Measurements from ENCODE around the gene GBE1. TPM values are rescaled to one million over a fixed set of nuclear protein-coding genes. Genes with fewer than 3 reads are reported as not detected.

GBE1 gene
- total RNA-seq, 1 experiment from 2014 or later: 9.2 TPM

- CTCF ChIA-PET: no interaction called here
- H3K27ac Mint-ChIP-seq: no peak overlapping the region
- ATAC-seq (no peak), DNase-seq (ENCODE audit: low spot score) (no peak)
- 0 out of 2 replicates have a peak, but pooled peaks cover 2% of the 10 kb centered on the region for H3K4me1 Mint-ChIP-seq
- TF ChIP-seq SOX15 (CRISPR knock-in tag; IDR thresholded peaks at IDR 0.05) (no peak), GABPB1 (CRISPR knock-in tag; IDR thresholded peaks at IDR 0.05) (no peak), NFYB (CRISPR knock-in tag; conservative IDR thresholded peaks at IDR 0.05; ENCODE audit: low read depth) (no peak), MAX (CRISPR knock-in tag; IDR thresholded peaks at IDR 0.05) (no peak), ZNF219 (CRISPR knock-in tag; IDR thresholded peaks at IDR 0.05; ENCODE audit: borderline replicate concordance) (no peak), NFE2L1 (CRISPR knock-in tag; IDR thresholded peaks at IDR 0.05) (no peak)
- no peak overlapping the region for H3K4me3 Mint-ChIP-seq
- POLR2A ChIA-PET: no interaction called here
- H3K9me3 Mint-ChIP-seq: peaks cover 10% of the 10 kb centered on the region
- H3K27me3 Mint-ChIP-seq (ENCODE audit: low read depth): no peaks in the 10 kb centered on the region
- no peaks in the 10 kb centered on the region for H3K36me3 Mint-ChIP-seq
These were observed 317.5 kb downstream of the GBE1 start for GRCh38 chr3:81443958-81444357.

GRCh38 chr3:81443457-81443782 is 318.0 kb downstream of the GBE1 start:
- ATAC-seq: no peak
- TF ChIP-seq USF1 (CRISPR knock-in tag; IDR thresholded peaks at IDR 0.05) (no peak), ZNF423 (CRISPR knock-in tag; IDR thresholded peaks at IDR 0.05) (no peak), ZNF532 (CRISPR knock-in tag; IDR thresholded peaks at IDR 0.05; ENCODE audit: borderline replicate concordance) (no peak), GABPB1 (CRISPR knock-in tag; IDR thresholded peaks at IDR 0.05) (no peak), FOXP1 (CRISPR knock-in tag; IDR thresholded peaks at IDR 0.05; ENCODE audit: borderline replicate concordance) (no peak), CTCF (IDR thresholded peaks at IDR 0.05) (no peak), ATF2 (CRISPR knock-in tag; IDR thresholded peaks at IDR 0.05; ENCODE audit: borderline replicate concordance, low read depth) (no peak), ZBTB21 (CRISPR knock-in tag; IDR thresholded peaks at IDR 0.05; ENCODE audit: borderline replicate concordance) (no peak), NFE2L1 (CRISPR knock-in tag; IDR thresholded peaks at IDR 0.05) (no peak), SMAD4 (CRISPR knock-in tag; IDR thresholded peaks at IDR 0.05) (no peak), ELF4 (CRISPR knock-in tag; IDR thresholded peaks at IDR 0.05; ENCODE audit: low read depth) (no peak), AFF4 (CRISPR knock-in tag; IDR thresholded peaks at IDR 0.05; ENCODE audit: borderline replicate concordance) (no peak), FOXP4 (CRISPR knock-in tag; IDR thresholded peaks at IDR 0.05) (no peak), CBFB (CRISPR knock-in tag; IDR thresholded peaks at IDR 0.05; ENCODE audit: low read depth) (no peak), MAX (CRISPR knock-in tag; IDR thresholded peaks at IDR 0.05) (no peak), HMGA2 (CRISPR knock-in tag; IDR thresholded peaks at IDR 0.05) (no peak), NFYB (CRISPR knock-in tag; conservative IDR thresholded peaks at IDR 0.05; ENCODE audit: low read depth) (no peak)
- CTCF ChIA-PET: no interaction called here
- no peaks in the 10 kb centered on the region for H3K27me3 Mint-ChIP-seq (ENCODE audit: low read depth)
- H3K27ac Mint-ChIP-seq: no peak overlapping the region
- no peak for DNase-seq (ENCODE audit: low spot score)
- H3K4me3 Mint-ChIP-seq: no peak overlapping the region
- H3K36me3 Mint-ChIP-seq: no peaks in the 10 kb centered on the region
- 0 out of 2 replicates have a peak, but pooled peaks cover 2% of the 10 kb centered on the region for H3K4me1 Mint-ChIP-seq
- POLR2A ChIA-PET: no interaction called here
- peaks cover 12% of the 10 kb centered on the region for H3K9me3 Mint-ChIP-seq
